Right kidney (tissue), 9 donors: ENCODE results near the gene ID3.

Source experiments
- DNase-seq: peaks from one replicate; pipeline ENCODE4 v3.0.0-alpha.2; 2016
- long read RNA-seq, 8 donors: transcript quantifications; one replicate each; lab custom pipeline, GENCODE V29; 2026

Gene ID3, protein sequence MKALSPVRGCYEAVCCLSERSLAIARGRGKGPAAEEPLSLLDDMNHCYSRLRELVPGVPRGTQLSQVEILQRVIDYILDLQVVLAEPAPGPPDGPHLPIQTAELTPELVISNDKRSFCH
- long read RNA-seq, donor 1, transcript ID3-203 (2 exons, 892 nt) = minor isoform, 14 of 595 reads
- long read RNA-seq, donor 1, transcript ID3-201 (3 exons, 1,251 nt) = major isoform, 546 of 595 reads
- long read RNA-seq, donor 1, transcript ID3-202 (2 exons, 623 nt) = minor isoform, 15 of 595 reads
- long read RNA-seq, donor 1, partial matches to known transcripts = 0 of 595 reads
- long read RNA-seq, donor 1, other reads (novel, unspliced or antisense) = 20 of 595 reads
- long read RNA-seq, donor 2, transcript ID3-201 (3 exons, 1,251 nt) = major isoform, 423 of 451 reads
- long read RNA-seq, donor 2, transcript ID3-202 (2 exons, 623 nt) = minor isoform, 7 of 451 reads
- long read RNA-seq, donor 2, transcript ID3-203 (2 exons, 892 nt) = minor isoform, 8 of 451 reads
- long read RNA-seq, donor 2, partial matches to known transcripts = 0 of 451 reads
- long read RNA-seq, donor 2, other reads (novel, unspliced or antisense) = 13 of 451 reads
- long read RNA-seq, donor 3, transcript ID3-203 (2 exons, 892 nt) = minor isoform, 5 of 264 reads
- long read RNA-seq, donor 3, transcript ID3-202 (2 exons, 623 nt) = minor isoform, 7 of 264 reads
- long read RNA-seq, donor 3, transcript ID3-201 (3 exons, 1,251 nt) = major isoform, 233 of 264 reads
- long read RNA-seq, donor 3, partial matches to known transcripts = 0 of 264 reads
- long read RNA-seq, donor 3, other reads (novel, unspliced or antisense) = 19 of 264 reads
- long read RNA-seq, donor 4, transcript ID3-203 (2 exons, 892 nt) = minor isoform, 7 of 427 reads
- long read RNA-seq, donor 4, transcript ID3-202 (2 exons, 623 nt) = minor isoform, 11 of 427 reads
- long read RNA-seq, donor 4, transcript ID3-201 (3 exons, 1,251 nt) = major isoform, 390 of 427 reads
- long read RNA-seq, donor 4, partial matches to known transcripts = 0 of 427 reads
- long read RNA-seq, donor 4, other reads (novel, unspliced or antisense) = 19 of 427 reads
- long read RNA-seq, donor 5, transcript ID3-201 (3 exons, 1,251 nt) = major isoform, 634 of 774 reads
- long read RNA-seq, donor 5, transcript ID3-202 (2 exons, 623 nt) = minor isoform, 10 of 774 reads
- long read RNA-seq, donor 5, transcript ID3-203 (2 exons, 892 nt) = minor isoform, 6 of 774 reads
- long read RNA-seq, donor 5, partial matches to known transcripts = 100 of 774 reads
- long read RNA-seq, donor 5, other reads (novel, unspliced or antisense) = 24 of 774 reads
- long read RNA-seq, donor 6, transcript ID3-202 (2 exons, 623 nt) = minor isoform, 8 of 755 reads
- long read RNA-seq, donor 6, transcript ID3-203 (2 exons, 892 nt) = minor isoform, 9 of 755 reads
- long read RNA-seq, donor 6, transcript ID3-201 (3 exons, 1,251 nt) = major isoform, 705 of 755 reads
- long read RNA-seq, donor 6, partial matches to known transcripts = 0 of 755 reads
- long read RNA-seq, donor 6, other reads (novel, unspliced or antisense) = 33 of 755 reads
- long read RNA-seq, donor 7, transcript ID3-203 (2 exons, 892 nt) = minor isoform, 20 of 871 reads
- long read RNA-seq, donor 7, transcript ID3-202 (2 exons, 623 nt) = minor isoform, 7 of 871 reads
- long read RNA-seq, donor 7, transcript ID3-201 (3 exons, 1,251 nt) = major isoform, 781 of 871 reads
- long read RNA-seq, donor 7, partial matches to known transcripts = 0 of 871 reads
- long read RNA-seq, donor 7, other reads (novel, unspliced or antisense) = 63 of 871 reads
- long read RNA-seq, donor 8, transcript ID3-201 (3 exons, 1,251 nt) = major isoform, 414 of 447 reads
- long read RNA-seq, donor 8, transcript ID3-202 (2 exons, 623 nt) = minor isoform, 5 of 447 reads
- long read RNA-seq, donor 8, transcript ID3-203 (2 exons, 892 nt) = minor isoform, 5 of 447 reads
- long read RNA-seq, donor 8, partial matches to known transcripts = 0 of 447 reads
- long read RNA-seq, donor 8, other reads (novel, unspliced or antisense) = 23 of 447 reads

DNA sequence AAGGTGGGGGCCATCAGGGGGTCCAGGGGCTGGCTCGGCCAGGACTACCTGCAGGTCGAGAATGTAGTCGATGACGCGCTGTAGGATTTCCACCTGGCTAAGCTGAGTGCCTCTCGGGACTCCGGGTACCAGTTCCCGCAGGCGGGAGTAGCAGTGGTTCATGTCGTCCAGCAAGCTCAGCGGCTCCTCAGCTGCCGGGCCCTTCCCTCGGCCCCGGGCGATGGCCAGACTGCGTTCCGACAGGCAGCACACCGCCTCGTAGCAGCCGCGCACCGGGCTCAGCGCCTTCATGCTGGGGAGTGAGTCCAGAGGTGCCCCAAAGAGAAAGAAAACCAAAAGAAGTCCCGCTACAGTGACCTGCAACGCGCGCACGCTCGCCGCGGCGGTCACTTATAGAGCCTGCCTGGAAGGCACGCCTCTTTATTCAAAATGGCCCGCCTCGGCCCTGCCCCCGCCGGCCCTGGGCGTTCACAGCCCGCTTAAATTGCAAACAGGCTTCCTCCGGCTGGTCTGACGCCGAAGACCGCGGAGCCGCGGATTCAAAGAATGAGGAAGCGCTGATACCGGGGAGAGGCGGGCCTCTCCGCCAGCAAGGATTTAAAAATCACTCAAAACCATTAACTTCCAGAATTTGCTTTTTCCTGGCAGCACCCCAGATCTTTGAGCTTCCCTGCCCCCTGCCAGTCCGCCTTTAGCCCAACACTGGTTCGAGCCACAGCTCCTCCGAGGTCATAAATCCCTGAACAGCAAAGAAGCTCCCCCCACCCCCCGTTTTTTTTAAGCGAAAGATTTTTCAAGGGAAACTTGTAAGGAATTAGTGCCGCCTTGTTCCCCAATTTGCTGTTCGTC lies at the start of gene ID3:
TSS of gene ID3 (minus strand) at position 366 of the 849 bp plus-strand sequence. CDS start at position 291, 75 bp downstream.
- DNase-seq = peak; percentile 96

DNA sequence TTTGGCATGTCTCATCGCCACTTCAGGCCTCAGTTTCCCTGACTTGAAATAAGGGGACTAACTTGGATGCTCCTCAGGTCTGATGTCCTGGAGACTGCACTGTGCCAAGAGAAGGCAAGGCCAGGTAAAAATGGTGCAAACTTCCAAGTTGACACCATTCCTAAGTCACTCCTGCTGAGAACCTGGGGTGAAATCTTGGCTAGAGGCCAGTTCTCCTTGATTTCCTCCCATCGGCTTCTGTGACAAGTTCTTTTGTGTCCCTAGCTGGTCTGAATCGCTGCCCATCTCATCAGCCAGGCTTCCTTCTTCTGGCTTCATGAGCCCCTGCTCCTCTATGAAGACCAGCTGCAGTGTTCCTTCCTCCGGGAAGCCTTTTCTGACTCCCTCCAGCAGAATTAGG lies 48.6 kb upstream of the ID3 start:
- DNase-seq = no peak

DNA sequence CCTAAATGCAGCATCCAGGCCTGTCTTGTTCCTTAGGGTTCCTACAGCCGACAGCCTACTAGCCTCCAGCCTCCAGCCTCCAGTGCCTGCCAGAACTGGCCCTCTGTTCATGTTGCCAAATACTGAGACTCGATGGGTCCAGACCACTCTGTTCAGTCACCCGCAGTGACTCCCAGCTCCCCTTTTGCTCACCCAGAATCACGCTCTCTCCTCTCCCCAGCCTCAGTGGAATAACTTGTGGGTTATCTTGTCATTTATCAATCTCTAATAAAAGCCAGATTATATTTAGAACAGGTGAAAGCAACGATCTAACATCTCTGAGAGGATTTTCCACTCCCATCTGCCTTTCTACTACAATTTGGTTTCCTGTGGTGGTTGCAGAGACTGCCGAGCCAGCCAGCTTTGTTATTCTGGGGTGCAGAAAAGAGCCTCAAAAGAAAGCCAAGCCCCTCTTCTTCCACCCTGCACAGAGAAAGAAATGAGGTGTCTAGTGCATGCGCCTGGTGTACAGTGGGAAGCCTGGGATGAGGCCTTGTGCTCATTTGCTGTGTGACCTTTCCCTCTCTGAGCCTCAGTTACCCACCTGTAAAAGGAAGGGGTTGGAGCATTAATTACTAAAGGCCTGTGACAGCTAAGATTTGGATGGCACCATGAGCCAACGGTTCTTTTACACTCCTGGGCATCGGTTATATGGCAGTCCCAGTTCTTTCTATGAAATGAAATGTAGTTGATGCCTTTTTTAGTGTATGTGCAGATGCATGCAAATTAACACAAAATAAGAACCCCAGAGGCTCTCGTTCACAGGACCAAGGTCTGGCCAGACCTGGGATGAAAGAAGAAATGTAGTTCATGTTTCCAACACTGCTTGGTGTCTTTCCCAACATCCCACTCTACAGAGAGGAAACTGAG lies 42.9 kb upstream of the ID3 start:
- no peak for DNase-seq

DNA sequence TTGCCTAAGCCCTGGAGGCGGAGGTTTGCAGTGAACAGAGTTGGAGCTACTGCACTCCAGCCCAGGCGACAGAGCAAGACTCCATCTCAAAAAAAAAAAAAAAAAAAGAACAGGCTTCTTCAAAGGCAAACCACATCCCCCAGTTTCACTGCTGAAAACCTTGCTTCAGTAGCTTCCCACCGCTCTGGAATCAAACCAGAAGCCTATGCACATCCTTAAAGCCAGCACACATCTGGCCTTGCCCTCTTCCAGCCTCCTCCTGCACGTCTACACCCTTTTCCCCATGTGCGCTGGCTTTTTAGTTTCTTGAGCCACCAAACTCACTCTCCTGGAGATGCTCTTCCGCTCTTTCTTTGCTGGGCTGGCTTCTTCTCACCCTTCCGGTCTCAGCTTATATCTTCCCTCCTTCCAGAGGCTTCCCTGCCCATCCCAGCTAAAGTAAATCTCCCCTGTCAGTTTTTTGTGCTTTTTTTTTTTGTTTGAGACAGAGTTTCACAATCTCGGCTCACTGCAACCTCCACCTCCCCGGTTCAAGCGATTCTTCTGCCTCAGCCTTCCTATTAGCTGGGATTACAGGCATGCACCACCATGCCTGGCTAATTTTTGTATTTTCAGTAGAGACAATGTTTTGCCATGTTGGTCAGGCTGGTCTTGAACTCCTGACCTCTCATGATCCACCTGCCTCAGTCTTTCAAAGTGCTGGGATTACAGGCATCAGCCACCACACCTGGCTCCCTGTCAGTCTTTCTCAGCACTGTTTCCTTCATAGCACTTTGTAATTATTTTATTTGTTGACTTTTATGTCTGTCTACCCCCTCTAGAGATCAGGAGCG lies 42.0 kb upstream of the ID3 start:
- no peak for DNase-seq

DNA sequence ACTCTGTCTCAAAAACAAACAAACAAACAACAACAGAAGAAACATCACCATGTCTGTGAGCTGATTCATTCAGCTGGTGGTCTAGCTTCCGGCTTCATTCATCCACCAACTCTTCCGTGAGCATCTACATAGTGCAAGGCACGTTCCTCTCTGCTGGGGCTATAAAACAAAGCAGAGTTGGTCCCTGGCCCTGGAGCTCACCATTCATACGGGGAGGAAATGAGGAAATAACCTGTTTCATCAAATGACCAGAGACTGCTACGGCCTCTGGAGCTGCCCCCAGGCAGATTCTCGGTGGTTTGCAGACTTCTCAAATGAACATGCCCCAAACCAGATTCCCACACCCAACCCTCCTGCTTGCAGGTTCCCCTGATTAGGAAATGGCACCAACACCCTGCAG lies 41.0 kb upstream of the ID3 start:
- DNase-seq = no peak

DNA sequence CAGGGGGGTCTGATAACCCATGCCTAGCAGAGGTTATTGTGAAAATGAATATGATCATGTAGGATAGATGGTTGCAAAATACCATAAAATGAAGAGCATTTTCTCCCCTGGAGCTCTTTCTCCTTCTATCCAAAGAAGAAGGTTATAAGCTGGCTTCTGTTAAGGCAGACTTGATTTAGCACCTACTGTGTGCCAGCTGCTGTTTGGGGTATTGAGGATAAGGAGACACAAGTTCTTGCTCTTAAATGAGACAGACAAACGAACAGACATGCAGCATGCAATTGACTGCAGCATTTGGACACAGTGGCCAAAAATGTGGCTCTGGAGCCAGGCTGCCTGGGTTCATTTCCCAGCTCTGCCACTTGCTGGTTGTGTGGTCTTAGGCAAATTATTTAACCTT lies 39.8 kb upstream of the ID3 start:
- no peak for DNase-seq

DNA sequence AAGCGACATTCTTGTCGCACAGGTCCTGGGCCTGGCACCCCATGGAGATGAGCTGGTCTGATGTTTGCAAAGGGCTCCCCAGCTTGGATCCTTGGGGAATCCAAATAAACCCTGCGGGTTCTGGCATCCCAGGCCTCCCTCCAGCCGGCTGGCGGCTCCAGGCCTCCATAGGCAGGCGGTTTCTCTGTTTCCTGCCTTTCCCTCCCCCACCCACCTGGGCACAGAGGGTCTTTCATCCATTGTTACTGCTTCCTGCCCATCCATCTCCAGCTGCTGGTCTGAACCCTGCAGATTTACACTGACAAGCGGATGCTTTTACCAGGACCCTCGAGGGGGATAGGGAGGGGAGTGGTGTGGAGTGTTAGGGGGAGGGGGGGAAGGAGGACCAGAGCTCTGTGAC lies 39.1 kb upstream of the ID3 start:
- peak; percentile 38 for DNase-seq

DNA sequence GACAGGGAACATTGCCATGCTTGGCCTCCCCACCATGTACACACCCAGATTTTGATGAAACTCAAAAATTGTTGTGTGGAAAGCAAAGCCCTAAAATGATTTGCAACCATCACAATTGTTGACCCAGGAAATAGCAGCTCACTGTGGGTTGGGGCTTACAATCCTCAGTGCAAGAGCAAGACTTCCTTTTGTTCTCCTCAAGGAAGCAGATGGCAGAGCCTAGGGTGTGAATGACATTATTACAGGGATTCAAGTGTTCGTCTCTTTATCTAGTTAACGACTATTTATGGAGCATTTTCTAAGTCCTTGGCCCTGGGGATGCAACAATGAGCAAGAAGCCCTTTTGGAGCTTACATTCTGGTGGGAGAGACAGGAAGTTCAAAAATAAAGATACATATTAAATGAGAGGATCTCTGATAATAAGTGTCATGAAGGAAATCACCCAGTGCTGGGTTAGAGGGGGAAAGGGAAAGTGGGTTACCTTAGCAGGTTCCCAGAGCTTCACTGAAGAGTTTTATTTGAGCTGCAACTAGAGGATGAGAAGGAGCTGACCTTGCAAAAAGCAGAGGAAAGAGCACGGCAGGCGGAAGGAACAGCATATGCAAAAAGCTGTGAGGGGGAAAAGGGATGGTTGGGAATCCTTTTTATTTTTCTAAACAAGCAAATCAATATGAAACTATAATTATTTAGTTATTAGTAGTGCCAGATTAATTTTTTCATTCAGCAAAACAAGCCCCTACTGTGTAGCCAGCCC lies 38.5 kb upstream of the ID3 start:
- DNase-seq = peak; percentile 25

DNA sequence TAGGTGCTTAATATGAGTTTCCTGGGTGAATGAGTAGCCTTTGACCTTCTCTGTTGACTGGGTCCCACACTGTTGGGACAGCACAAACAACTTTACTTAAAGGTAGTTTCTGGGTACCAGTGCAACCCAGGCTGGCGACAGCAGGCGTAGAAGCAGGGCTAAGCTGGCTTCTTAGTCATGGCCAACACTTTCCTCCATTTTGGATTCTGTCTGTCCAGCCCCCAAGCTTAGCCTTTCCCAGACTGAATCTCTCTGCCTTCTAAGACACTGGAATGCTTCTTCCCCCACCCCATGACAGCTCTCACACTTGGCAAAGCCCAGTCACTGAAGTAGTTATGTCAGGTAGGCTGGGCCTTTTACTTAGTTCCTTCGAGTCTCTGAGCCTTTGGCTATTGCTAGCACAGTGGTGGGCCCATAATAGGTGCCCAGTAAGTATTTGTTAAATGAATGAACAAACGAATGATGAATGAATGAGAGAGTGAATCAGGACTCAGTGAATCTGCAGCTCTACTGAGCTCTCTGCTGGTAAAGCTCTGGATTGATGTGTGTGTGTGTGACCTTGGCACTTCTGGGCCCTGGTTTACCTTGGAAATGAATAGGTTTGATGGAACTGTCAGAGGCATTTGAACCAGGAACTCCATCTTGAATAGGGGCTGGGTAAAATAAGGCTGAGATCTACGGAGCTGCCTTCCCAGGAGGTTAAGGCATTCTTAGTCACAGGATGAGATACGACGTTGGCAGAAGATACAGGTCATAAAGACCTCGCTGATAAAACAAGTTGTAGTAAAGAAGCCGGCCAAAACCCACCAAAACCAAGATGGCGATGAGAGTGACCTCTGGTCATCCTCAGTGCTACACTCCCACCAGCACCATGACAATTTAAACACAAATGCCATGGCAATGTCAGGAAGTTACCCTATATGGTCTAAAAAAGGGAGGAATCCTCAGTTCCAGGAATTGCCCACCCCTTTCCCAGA lies 37.4 kb upstream of the ID3 start:
- DNase-seq = no peak

DNA sequence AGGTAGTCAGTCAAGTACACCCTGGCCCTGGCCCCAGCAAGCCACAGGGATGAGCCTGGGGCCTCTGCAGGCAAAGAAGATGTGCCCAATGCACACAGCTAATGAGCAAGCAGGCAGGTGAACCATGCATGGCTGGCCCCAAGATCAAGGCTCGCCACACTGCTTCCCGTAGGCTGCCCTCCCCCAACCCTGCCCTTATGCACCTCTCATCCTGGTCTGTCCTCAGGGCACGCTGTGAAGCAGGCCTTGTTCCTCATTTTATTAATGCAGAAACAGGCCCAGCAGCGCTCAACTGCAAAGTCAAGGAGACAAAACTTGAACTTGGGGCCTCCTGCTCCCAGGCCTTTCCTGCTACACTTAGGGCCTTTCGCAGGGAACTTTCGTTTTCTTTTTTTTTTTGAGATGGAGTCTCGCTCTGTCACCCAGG lies 35.6 kb upstream of the ID3 start:
- peak; percentile 56 for DNase-seq

DNA sequence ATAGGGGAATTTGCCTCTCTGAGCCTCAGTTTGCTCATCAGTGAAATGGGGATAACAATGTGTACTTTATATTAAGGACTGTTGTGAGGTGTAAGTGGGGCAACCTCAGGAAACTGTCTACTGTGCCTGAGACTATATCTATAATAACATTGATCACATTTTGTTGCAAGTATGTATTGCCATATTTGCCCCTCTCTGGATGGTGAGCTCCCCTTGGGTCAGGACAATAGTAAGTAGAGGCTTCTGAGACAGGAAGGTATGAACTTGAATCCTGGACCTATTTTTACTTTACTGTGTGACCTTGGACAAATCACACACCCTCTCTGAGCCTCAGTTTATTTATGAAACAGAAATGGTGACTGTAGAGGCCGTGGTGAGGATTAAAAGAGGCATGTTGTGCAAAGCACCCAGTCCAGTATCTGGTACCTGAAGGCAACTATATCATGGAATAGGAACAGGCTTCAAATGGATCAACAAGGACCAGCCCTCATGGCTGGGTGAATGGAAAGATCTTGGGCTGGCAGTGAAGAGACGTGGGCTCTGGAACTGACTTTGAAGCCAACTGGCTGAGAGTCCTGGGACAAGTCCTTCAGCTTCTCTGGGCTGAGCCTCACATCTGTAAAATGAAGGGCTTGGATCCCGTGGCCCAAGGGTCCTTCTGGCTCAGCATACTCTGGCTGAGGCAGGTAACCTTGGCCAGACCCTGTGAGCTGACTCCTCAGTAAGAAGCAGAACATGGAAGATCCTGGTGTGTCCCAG lies 35.0 kb upstream of the ID3 start:
- no peak for DNase-seq

DNA sequence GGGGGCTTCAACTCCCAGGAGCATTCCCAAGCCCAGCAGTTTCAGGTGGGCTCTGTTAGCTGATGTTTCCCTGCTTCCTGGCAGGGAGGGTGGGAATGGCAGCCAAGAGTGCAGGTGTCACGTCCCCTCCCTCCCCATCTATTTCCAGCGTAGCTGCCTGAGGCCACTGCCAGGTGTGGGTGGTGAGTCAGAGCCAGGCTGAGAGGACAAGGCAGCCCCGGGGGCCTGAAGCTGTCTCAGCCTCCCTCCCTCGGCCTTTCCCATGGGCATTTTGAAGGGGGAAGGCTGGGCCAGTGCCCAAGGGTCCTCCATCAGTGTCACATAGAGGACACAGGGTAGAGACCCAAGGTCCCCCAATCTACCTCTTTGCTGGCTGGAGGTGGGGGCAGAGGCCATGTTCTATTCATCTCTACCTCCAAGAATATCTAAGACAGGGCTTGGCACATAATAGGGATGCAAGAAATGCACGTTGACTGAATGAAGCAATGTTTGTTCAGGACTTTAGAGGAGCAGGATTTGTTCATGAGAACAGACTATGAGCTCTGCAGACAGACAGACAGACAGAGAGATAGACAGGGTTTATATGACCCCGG lies 34.4 kb upstream of the ID3 start:
- DNase-seq = peak; percentile 32

DNA sequence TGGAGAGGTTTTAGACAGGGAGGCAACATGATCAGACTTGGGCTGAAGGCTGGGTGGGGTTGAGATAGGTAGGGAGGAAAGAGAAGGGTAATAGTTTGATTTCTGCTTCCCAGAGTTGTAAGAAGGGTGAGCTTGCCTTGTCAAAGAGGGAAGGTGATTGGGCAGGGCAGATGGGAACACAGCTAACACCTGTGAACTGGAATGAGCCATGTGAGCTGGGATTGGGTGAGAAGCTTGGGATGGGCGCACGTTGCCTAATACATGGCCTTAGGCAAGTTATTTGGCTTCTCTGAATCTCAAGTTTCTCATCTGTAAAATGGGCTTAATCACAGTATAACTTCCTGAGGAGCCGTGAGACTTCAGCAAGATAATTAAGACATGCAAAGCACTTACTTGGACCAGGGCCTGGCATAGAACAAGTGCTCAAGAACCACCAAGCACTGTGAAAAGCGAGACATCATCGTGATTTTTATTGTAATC lies 33.8 kb upstream of the ID3 start:
- no peak for DNase-seq

DNA sequence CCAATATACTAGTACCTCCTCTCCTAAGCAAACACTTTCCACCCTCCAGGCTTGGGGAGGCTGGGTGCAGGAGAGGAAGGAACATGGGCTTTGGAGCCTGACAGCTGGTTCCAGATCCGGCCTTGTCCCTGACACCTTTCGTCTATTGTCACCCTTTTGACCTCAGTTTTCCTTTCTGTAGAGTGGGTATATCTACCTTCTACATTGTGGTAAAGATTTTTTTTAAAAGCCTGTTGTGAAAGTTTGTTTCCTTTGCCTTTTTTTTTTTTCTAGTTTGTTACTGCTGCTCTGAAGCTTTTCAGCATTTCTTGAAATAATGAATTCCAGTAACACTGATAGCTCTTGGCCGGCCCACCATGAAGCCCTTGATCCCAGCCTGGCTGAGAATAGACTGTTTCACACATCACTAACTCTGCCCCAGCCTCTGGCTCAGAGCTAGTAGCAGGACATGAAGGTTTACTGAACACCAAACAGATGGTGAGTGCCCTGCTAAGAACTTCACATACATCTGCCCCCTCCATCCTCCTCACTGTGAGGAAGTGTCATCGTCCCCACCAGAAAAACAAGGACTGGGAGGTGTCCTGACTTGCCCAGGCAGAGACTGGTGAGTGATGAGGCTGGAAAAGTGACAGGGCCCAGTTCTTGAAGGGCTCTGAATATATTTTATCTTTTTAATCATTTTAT lies 33.0 kb upstream of the ID3 start:
- DNase-seq = no peak
